ENCODE data around the gene ITGB2. TPM values are rescaled to one million over a fixed set of nuclear protein-coding genes. Genes with fewer than 3 reads are reported as not detected.

ITGB2 gene
- total RNA-seq, 1 experiment from 2014 or later: 1.5 TPM

DNA sequence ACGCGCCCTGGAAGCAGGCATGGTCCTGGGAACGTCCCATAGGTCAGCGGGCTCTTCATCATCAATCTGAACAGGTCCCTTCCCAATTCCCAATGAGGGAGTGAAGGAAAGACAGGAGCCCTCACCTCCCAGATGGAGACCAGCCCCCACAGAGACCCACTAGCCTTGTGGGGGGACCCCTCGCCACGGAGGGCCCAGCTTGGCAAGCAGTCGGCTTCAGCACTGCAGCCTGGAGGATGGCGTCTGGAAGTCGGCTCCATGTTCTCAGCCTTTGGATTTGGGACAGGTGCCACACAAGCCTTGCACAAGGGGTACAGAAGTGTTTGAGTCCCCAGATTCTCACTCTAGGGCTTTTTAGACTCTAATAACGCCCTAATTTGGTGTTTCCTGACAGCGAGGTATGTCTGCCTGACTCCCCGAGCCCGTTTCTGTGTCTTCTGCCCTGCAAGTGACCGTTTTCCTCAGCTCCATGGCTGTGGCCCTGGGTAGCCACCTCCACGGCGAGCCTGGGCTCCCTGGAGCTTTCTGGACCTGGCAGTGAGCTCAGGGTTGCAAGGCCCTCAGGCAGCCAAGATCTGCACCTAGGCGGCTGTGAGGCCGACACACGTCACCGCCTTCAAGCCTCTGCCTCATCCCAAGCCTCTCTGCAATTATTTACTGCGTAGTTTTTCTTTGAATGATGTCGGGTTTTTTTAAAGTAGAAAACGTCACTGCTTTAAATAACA, 77.8 kb downstream of the ITGB2 start:
- Mint-ChIP-seq H3K4me3 (no peak overlapping the region), H3K27ac (no peak overlapping the region), H3K9me3 (no peaks in the 10 kb centered on the region), H3K4me1 (peaks cover 13% of the 10 kb centered on the region), H3K36me3 (no peaks in the 10 kb centered on the region), H3K27me3 (ENCODE audit: low read depth) (no peaks in the 10 kb centered on the region)
- TF ChIP-seq, protein P1, sequence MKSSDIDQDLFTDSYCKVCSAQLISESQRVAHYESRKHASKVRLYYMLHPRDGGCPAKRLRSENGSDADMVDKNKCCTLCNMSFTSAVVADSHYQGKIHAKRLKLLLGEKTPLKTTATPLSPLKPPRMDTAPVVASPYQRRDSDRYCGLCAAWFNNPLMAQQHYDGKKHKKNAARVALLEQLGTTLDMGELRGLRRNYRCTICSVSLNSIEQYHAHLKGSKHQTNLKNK (CRISPR knock-in tag; IDR thresholded peaks at IDR 0.05): no peak
- TF ChIP-seq EMX1 (CRISPR knock-in tag; IDR thresholded peaks at IDR 0.05) (no peak), ZBTB21 (CRISPR knock-in tag; IDR thresholded peaks at IDR 0.05; ENCODE audit: borderline replicate concordance) (no peak), ZNF121 (CRISPR knock-in tag; IDR thresholded peaks at IDR 0.05) (no peak), MXD4 (CRISPR knock-in tag; IDR thresholded peaks at IDR 0.05; ENCODE audit: borderline replicate concordance) (no peak)
- CTCF ChIA-PET: interaction anchor here (1.8 kb wide), 1 partner anchor 50 kb away, joined by 5 read pairs; no protein-coding TSS in a partner anchor
- DNase-seq (ENCODE audit: low spot score) (no peak), ATAC-seq (no peak)
- POLR2A ChIA-PET: no interaction called here

GRCh38 chr21:44842087-44842486, 78.6 kb downstream of the ITGB2 start:
- ATAC-seq (no peak), DNase-seq (ENCODE audit: low spot score) (no peak)
- ChIA-PET CTCF (no interaction called here), POLR2A (no interaction called here)
- no peak overlapping the region for H3K27ac Mint-ChIP-seq
- H3K4me3 Mint-ChIP-seq: no peak overlapping the region
- TF ChIP-seq ELF4 (CRISPR knock-in tag; IDR thresholded peaks at IDR 0.05; ENCODE audit: low read depth) (no peak), ZNF232 (CRISPR knock-in tag; IDR thresholded peaks at IDR 0.05) (no peak), MAX (CRISPR knock-in tag; IDR thresholded peaks at IDR 0.05) (no peak), NR2C2 (CRISPR knock-in tag; IDR thresholded peaks at IDR 0.05) (no peak), ATF1 (CRISPR knock-in tag; IDR thresholded peaks at IDR 0.05) (no peak), NR3C1 (CRISPR knock-in tag; conservative IDR thresholded peaks at IDR 0.05; ENCODE audit: low read depth) (no peak), IRF1 (CRISPR knock-in tag; IDR thresholded peaks at IDR 0.05) (no peak), ATF2 (CRISPR knock-in tag; IDR thresholded peaks at IDR 0.05; ENCODE audit: borderline replicate concordance, low read depth) (no peak), NFYB (CRISPR knock-in tag; conservative IDR thresholded peaks at IDR 0.05; ENCODE audit: low read depth) (no peak), ETV6 (CRISPR knock-in tag; IDR thresholded peaks at IDR 0.05) (no peak), ZNF138 (CRISPR knock-in tag; conservative IDR thresholded peaks at IDR 0.05) (no peak), ZNF317 (CRISPR knock-in tag; IDR thresholded peaks at IDR 0.05; ENCODE audit: borderline replicate concordance, low read depth) (no peak), HMGA2 (CRISPR knock-in tag; IDR thresholded peaks at IDR 0.05) (no peak), CDX4 (CRISPR knock-in tag; IDR thresholded peaks at IDR 0.05; ENCODE audit: borderline replicate concordance) (no peak)
- TF ChIP-seq, protein P2, sequence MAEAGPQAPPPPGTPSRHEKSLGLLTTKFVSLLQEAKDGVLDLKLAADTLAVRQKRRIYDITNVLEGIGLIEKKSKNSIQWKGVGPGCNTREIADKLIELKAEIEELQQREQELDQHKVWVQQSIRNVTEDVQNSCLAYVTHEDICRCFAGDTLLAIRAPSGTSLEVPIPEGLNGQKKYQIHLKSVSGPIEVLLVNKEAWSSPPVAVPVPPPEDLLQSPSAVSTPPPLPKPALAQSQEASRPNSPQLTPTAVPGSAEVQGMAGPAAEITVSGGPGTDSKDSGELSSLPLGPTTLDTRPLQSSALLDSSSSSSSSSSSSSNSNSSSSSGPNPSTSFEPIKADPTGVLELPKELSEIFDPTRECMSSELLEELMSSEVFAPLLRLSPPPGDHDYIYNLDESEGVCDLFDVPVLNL (CRISPR knock-in tag; IDR thresholded peaks at IDR 0.05; ENCODE audit: borderline replicate concordance, low read depth): no peak
- TF ChIP-seq, protein P3, sequence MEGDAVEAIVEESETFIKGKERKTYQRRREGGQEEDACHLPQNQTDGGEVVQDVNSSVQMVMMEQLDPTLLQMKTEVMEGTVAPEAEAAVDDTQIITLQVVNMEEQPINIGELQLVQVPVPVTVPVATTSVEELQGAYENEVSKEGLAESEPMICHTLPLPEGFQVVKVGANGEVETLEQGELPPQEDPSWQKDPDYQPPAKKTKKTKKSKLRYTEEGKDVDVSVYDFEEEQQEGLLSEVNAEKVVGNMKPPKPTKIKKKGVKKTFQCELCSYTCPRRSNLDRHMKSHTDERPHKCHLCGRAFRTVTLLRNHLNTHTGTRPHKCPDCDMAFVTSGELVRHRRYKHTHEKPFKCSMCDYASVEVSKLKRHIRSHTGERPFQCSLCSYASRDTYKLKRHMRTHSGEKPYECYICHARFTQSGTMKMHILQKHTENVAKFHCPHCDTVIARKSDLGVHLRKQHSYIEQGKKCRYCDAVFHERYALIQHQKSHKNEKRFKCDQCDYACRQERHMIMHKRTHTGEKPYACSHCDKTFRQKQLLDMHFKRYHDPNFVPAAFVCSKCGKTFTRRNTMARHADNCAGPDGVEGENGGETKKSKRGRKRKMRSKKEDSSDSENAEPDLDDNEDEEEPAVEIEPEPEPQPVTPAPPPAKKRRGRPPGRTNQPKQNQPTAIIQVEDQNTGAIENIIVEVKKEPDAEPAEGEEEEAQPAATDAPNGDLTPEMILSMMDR (IDR thresholded peaks at IDR 0.05): no peak
- TF ChIP-seq, protein P4, sequence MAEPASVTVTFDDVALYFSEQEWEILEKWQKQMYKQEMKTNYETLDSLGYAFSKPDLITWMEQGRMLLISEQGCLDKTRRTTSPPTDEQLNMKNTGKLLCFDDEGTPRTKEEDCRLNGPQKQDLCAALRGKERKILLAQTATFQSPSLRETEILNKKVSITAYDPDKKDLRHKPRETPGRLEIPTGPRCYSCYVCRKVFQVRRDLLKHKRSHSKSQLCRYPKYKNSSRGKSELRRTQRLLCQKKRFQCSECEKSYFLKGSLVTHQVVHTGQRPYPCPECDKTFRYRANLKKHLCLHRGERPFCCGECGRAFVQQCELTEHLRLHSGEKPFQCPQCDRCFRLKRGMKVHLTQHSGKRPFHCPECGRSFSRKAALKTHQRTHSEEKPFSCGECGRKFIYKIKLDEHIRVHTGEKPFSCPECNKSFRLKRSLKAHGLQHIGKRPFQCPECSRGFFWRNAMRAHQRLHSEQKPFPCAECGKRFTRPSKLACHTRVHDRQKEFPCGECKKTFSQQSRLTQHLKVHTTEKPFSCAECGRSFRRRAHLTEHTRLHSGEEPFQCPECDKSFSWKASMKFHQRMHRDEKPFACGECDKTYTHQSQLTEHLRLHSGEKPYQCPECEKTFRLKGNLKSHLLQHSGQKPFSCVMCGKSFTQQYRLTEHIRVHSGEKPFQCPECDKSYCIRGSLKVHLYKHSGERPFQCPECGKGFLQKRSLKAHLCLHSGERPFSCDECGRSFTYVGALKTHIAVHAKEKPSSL (CRISPR knock-in tag; conservative IDR thresholded peaks at IDR 0.05): no peak
- TF ChIP-seq, protein P5, sequence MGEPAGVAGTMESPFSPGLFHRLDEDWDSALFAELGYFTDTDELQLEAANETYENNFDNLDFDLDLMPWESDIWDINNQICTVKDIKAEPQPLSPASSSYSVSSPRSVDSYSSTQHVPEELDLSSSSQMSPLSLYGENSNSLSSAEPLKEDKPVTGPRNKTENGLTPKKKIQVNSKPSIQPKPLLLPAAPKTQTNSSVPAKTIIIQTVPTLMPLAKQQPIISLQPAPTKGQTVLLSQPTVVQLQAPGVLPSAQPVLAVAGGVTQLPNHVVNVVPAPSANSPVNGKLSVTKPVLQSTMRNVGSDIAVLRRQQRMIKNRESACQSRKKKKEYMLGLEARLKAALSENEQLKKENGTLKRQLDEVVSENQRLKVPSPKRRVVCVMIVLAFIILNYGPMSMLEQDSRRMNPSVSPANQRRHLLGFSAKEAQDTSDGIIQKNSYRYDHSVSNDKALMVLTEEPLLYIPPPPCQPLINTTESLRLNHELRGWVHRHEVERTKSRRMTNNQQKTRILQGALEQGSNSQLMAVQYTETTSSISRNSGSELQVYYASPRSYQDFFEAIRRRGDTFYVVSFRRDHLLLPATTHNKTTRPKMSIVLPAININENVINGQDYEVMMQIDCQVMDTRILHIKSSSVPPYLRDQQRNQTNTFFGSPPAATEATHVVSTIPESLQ (CRISPR knock-in tag; IDR thresholded peaks at IDR 0.05): no peak
- no peaks in the 10 kb centered on the region for H3K27me3 Mint-ChIP-seq (ENCODE audit: low read depth)
- H3K9me3 Mint-ChIP-seq: no peaks in the 10 kb centered on the region
- H3K36me3 Mint-ChIP-seq: no peaks in the 10 kb centered on the region
- peaks cover 13% of the 10 kb centered on the region for H3K4me1 Mint-ChIP-seq
